IPS DF 6.9 (cell line): Measurements from ENCODE around the gene OTOS.
A peak's percentile ranks its signal among the peaks of the same experiment; 100 is the strongest.

ENCODE experiments used
- DNase-seq: peaks from one replicate; pipeline ENCODE4 v3.0.0-alpha.2; 2013; ENCODE audit warnings: low read depth, low spot score
- H3K27ac ChIP-seq: one replicate; pipeline ENCODE4 v1.5.1; 2013; ENCODE audit warnings: low read length, control low read depth
- H3K27me3 ChIP-seq: 2 replicates; pipeline ENCODE4 v1.6.1; 2013; ENCODE audit warnings: mild to moderate bottlenecking, low read length; ENCODE audit not compliant: control insufficient read depth, insufficient read depth
- H3K36me3 ChIP-seq: 2 replicates; pipeline ENCODE4 v1.6.1; 2013; ENCODE audit warnings: low read length; ENCODE audit not compliant: control insufficient read depth, insufficient read depth
- H3K4me1 ChIP-seq: 2 replicates; pipeline ENCODE4 v1.6.1; 2013; ENCODE audit warnings: low read length; ENCODE audit not compliant: control insufficient read depth, insufficient read depth
- H3K4me3 ChIP-seq: 2 replicates; pipeline ENCODE4 v1.5.1; 2013; ENCODE audit warnings: mild to moderate bottlenecking, low read length
- H3K9me3 ChIP-seq: 2 replicates; pipeline ENCODE4 v1.6.1; 2013; ENCODE audit warnings: low read length, inconsistent platforms; ENCODE audit not compliant: control insufficient read depth, insufficient read depth
- WGBS: extraction: QIAGEN DNeasy Blood & Tissue Kit; methylation state at CpG from one replicate; pipeline ENCODE4 v1.1.7; 2013; ENCODE audit warnings: mixed read lengths, missing lambda C conversion rate; ENCODE audit not compliant: insufficient read length, insufficient coverage; 5-methylcytosine and 5-hydroxymethylcytosine counted together

Gene OTOS

DNA sequence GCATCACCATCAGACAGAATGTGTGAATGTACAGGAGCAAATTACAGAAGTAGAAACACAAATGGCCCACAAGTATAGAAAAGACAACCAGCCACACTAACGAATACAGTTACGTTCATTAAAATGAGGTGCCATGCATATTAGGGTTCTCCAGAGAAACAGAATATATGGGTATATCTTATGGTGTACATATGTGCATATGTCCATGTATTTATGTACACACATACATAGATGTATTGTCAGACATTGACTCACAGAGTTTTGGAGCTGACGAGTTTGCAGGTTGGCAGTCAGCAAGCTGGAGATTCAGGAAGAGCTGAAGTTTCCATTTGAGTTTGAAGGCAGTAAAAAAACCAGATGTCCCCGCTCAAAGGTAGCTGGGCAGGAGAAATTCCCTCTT lies 37.3 kb downstream of the OTOS start:
- H3K4me3 ChIP-seq: no peak overlapping the region
- DNase-seq: no peak
- no peaks in the 10 kb centered on the region for H3K27me3 ChIP-seq
- H3K36me3 ChIP-seq: no peaks in the 10 kb centered on the region
- no CpG with 5 or more reads among the region's 4 CpGs for WGBS
- no peaks in the 10 kb centered on the region for H3K4me1 ChIP-seq
- H3K27ac ChIP-seq: no peak overlapping the region
- no peaks in the 10 kb centered on the region for H3K9me3 ChIP-seq

DNA sequence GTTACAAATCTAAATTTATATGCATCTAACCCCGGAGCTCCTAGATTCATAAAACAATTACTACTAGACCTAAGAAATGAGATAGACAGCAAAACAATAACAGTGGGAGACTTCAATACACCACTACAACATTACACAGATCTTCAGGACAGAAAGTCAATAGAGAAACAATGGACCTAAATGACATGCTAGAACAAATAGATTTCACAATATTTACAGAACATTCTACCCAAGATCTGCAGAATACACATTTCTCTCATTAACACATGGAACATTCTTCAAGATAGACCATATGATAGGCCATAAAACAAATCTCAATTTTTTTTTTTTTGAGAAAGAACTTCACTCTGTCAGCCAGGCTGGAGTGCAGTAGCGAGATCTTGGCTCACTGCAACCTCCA lies 42.1 kb downstream of the OTOS start:
- no peak overlapping the region for H3K27ac ChIP-seq
- H3K4me3 ChIP-seq: no peak overlapping the region
- 0 out of 2 replicates have a peak, but pooled peaks cover 2% of the 10 kb centered on the region for H3K27me3 ChIP-seq
- H3K4me1 ChIP-seq: no peaks in the 10 kb centered on the region; the same call in 1 of the 2 replicates
- DNase-seq: no peak
- H3K36me3 ChIP-seq: no peaks in the 10 kb centered on the region
- WGBS: no CpG with 5 or more reads among the region's 2 CpGs
- no peaks in the 10 kb centered on the region for H3K9me3 ChIP-seq

DNA sequence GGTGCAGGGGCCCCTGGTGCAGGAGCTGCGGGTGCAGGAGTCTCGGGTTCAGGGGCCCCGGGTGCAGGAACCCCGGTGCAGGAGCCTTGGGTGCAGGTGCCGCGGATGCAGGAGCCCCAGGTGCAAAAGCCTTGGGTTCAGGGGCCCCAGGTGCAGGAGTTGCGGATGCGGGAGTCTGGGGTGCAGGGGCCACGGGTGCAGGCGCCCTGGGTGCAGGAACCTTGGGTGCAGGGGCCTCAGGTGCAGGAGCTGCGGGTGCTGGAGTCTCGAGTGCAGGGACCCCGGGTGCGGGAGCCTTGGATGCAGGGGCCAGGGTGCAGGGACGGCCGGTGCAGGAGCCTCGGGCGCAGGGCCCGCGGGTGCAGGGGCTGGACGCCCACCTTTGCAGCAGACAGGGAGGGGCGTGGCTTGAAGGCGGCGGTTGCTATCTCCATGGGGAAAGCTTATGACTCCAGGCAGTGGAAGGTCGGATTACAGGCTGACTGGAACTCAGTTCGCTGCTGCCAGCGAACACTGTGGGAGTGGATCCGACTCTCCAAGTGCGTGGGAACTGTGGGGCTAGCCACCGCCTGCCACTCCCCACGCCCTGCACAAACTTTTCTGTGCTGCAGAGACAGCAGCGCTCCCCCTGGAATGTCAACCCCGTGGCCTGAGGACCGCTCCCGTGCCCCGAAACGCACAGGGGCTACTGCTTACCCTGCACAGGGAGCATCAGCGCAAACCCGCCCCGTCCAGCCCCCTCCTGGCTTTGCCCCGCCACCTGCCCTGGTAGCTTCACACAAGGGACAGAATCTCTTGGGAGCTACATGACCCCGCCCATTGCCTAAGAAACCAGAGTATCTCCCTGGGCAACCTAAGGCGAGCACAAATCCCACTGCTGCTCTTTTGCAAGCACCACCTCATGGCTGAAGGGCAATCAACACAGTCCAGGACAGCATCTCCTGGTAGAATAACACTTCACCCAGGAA lies 44.6 kb downstream of the OTOS start:
- peak; percentile 5 for DNase-seq
- Histone ChIP-seq H3K27me3 (0 out of 2 replicates have a peak, but pooled peaks cover 2% of the 10 kb centered on the region), H3K4me1 (no peaks in the 10 kb centered on the region; the same call in 1 of the 2 replicates), H3K9me3 (no peaks in the 10 kb centered on the region), H3K36me3 (no peaks in the 10 kb centered on the region), H3K4me3 (peak overlapping the region; percentile 73; the same call in 1 of the 2 replicates), H3K27ac (no peak overlapping the region)
- WGBS: no CpG with 5 or more reads among the region's 43 CpGs

DNA sequence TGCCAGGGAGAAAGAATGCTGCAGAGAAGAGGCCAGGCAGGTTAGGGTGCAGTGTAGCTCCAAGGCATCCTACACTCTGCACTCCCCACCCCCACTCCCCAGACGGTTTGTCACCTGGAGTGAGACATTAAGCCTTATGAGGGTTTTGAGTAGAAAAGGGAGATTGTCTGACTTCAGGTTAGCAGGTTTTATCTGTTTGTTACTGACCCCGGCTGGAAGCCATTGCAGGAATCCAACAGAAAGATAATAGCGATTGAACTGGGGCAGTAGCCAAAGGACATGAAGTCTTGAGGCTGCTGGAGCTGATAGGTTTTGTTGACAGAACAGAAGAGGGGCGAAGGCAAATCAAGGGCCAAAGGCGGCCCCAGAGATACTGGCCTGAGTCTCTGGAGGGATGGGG lies 51.2 kb downstream of the OTOS start:
- DNase-seq: no peak
- Histone ChIP-seq H3K36me3 (no peaks in the 10 kb centered on the region), H3K27ac (no peak overlapping the region), H3K4me3 (no peak overlapping the region), H3K9me3 (no peaks in the 10 kb centered on the region), H3K4me1 (no peaks in the 10 kb centered on the region), H3K27me3 (no peaks in the 10 kb centered on the region)
- WGBS: no CpG with 5 or more reads among the region's 5 CpGs
